Naive thymus-derived CD8-positive, alpha-beta T cell (primary cell): ENCODE results near the gene FASTKD1. TPM values are rescaled to one million over a fixed set of nuclear protein-coding genes. Genes with fewer than 3 reads are reported as not detected.
"Not testable (repeated sequence)": the region's sequence is repeated elsewhere in the genome, so short reads cannot be mapped to it uniquely, and the experiment has no call there.

Experiments
- ATAC-seq, 2 donors: fragments of 150-1000 bp; cut with Tn5 transposase in 1 of 2; sonication (Bioruptor Pico), chemical (Tn5 transposase) in 1 of 2; 1 replicate in 1 of 2; 2 replicates in 1 of 2; pipeline ENCODE4 v1.10.0; 2021; ENCODE audit warnings: mild to moderate bottlenecking in 2 of 2, moderate library complexity in 2 of 2
- POLR2A ChIA-PET: fragments of 350-600 bp; sonication (Branson Sonifier 250); formaldehyde crosslinking; loops from one replicate; lab custom pipeline; 2021; ENCODE audit warnings: antibody characterized with exemption; lab: Charles Lee
- DNase-seq, 10 donors: peaks; one replicate each; pipeline versions ENCODE4 v3.0.0 to v3.0.0-alpha.2; 2020 to 2022
- H3K27ac Mint-ChIP-seq, 10 donors: one replicate each; pipeline ENCODE4 v1.8.0; 2020 to 2022; ENCODE audit warnings: mild to moderate bottlenecking in 10 of 10, mixed read lengths in 10 of 10, moderate library complexity in 4 of 10, inconsistent platforms in 1 of 10
- H3K27me3 Mint-ChIP-seq, 5 donors: one replicate each; pipeline ENCODE4 v1.8.0; 2021 to 2022; ENCODE audit warnings: mixed read lengths in 5 of 5
- H3K36me3 Mint-ChIP-seq, 3 donors: one replicate each; pipeline ENCODE4 v1.8.0; 2020 to 2022; ENCODE audit warnings: mixed read lengths in 3 of 3, mild to moderate bottlenecking in 2 of 3, inconsistent platforms in 1 of 3
- H3K4me1 Mint-ChIP-seq, 4 donors: one replicate each; pipeline ENCODE4 v1.8.0; 2021 to 2022; ENCODE audit warnings: mixed read lengths in 4 of 4
- H3K4me3 Mint-ChIP-seq, 10 donors: one replicate each; pipeline ENCODE4 v1.8.0; 2020 to 2022; ENCODE audit warnings: mild to moderate bottlenecking in 10 of 10, mixed read lengths in 10 of 10, moderate library complexity in 6 of 10, inconsistent platforms in 1 of 10
- H3K9me3 Mint-ChIP-seq, 9 donors: one replicate each; pipeline ENCODE4 v1.8.0; 2020 to 2022; ENCODE audit warnings: mixed read lengths in 9 of 9, mild to moderate bottlenecking in 3 of 9, inconsistent platforms in 1 of 9, moderate library complexity in 1 of 9
- polyA plus RNA-seq, 3 donors: library from polyadenylated mRNA; unstranded; fragments of 300-500 nt; fragmentation: Illumina TruSeq; gene quantifications; one replicate each; pipeline ENCODE4 v1.2.3, GENCODE V29; 2021
- total RNA-seq, 8 experiments: library from RNA in 2 of 8; stranded (reverse) in 2 of 8; gene quantifications; one replicate each; pipeline ENCODE4 v1.2.3 and lab custom pipeline; 2021 to 2026

FASTKD1 gene
- total and polyA plus RNA-seq, 5 experiments from 2014 or later = 10.8 to 26.8 (median 17.3) TPM

GRCh38 chr2:169523681-169524080 lies 50.0 kb downstream of the FASTKD1 start:
- Mint-ChIP-seq H3K4me1 (no peaks in the 10 kb centered on the region), H3K4me3 (no peak overlapping the region), H3K27me3 (no peaks in the 10 kb centered on the region), H3K36me3 (peaks cover 0 to 6% (median 0%) of the 10 kb centered on the region in 3 donors), H3K27ac (no peak overlapping the region), H3K9me3 (no peaks in the 10 kb centered on the region)
- ATAC-seq (no peak), DNase-seq (no peak)
- POLR2A ChIA-PET = no interaction called here

DNA sequence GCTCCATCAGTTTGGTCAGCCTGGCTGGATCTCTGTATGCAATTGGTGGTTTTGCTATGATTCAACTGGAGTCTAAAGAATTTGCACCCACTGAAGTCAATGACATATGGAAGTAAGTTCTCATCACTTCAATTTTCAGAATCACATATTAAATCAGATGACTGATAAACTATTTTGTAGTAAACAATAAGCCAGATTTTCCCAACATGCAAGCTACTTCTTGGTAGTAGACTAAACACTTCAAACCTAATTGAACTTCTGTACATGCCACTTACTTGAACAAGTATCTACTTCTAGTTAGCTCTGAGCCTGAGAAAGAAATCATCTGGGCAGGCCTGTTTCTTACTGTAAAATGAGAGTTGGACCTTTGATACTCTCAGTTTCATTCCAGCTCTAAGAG lies 52.8 kb downstream of the FASTKD1 start:
- Mint-ChIP-seq H3K27me3 (no peaks in the 10 kb centered on the region), H3K36me3 (peaks cover 0 to 3% (median 0%) of the 10 kb centered on the region in 3 donors), H3K4me3 (no peak overlapping the region), H3K4me1 (no peaks in the 10 kb centered on the region), H3K9me3 (no peaks in the 10 kb centered on the region), H3K27ac (no peak overlapping the region)
- DNase-seq (no peak), ATAC-seq (no peak)
- POLR2A ChIA-PET = interaction anchor here (0.6 kb wide), 1 partner anchor 40 kb away, joined by 3 read pairs; no protein-coding TSS in a partner anchor

GRCh38 chr2:169516488-169516995 lies 57.1 kb downstream of the FASTKD1 start:
- H3K9me3 Mint-ChIP-seq, H3K36me3 Mint-ChIP-seq, H3K4me3 Mint-ChIP-seq, H3K4me1 Mint-ChIP-seq, POLR2A ChIA-PET, ATAC-seq, H3K27me3 Mint-ChIP-seq, H3K27ac Mint-ChIP-seq, DNase-seq: not testable (repeated sequence)

DNA sequence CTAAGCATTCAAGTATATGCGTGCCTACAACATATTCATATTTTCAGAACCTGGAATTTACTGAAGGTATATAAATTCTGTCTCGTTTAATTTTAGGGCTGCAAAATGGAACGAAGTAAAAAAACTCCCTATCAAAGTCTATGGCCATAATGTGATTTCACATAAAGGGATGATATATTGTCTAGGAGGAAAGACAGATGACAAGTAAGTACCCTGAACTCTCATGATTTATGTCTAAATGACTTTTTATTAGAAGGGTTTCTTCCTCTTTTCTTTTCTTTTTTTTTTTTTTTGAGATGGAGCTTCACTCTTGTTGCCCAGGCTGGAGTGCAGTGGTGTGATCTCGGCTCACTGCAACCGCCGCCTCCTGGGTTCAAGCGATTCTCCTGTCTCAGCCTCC lies 58.9 kb downstream of the FASTKD1 start:
- H3K36me3 Mint-ChIP-seq, H3K27me3 Mint-ChIP-seq, DNase-seq, H3K4me3 Mint-ChIP-seq, H3K27ac Mint-ChIP-seq, POLR2A ChIA-PET, H3K9me3 Mint-ChIP-seq, H3K4me1 Mint-ChIP-seq, ATAC-seq: not testable (repeated sequence)

- ATAC-seq (no peak), DNase-seq (no peak)
- Mint-ChIP-seq H3K4me3 (no peak overlapping the region), H3K36me3 (peaks cover 0 to 4% (median 0%) of the 10 kb centered on the region in 3 donors), H3K9me3 (no peaks in the 10 kb centered on the region), H3K27me3 (no peaks in the 10 kb centered on the region), H3K27ac (no peak overlapping the region), H3K4me1 (no peaks in the 10 kb centered on the region)
- POLR2A ChIA-PET = no interaction called here
Measured at GRCh38 chr2:169513926-169514325, 59.7 kb downstream of the FASTKD1 start.

GRCh38 chr2:169513094-169513493 lies 60.6 kb downstream of the FASTKD1 start:
- no peak overlapping the region for H3K27ac Mint-ChIP-seq
- POLR2A ChIA-PET = no interaction called here
- no peak for DNase-seq
- no peaks in the 10 kb centered on the region for H3K9me3 Mint-ChIP-seq
- no peaks in the 10 kb centered on the region for H3K4me1 Mint-ChIP-seq
- no peak overlapping the region for H3K4me3 Mint-ChIP-seq
- H3K27me3 Mint-ChIP-seq = no peaks in the 10 kb centered on the region
- ATAC-seq = no peak
- H3K36me3 Mint-ChIP-seq = peaks cover 0 to 4% (median 0%) of the 10 kb centered on the region in 3 donors

DNA sequence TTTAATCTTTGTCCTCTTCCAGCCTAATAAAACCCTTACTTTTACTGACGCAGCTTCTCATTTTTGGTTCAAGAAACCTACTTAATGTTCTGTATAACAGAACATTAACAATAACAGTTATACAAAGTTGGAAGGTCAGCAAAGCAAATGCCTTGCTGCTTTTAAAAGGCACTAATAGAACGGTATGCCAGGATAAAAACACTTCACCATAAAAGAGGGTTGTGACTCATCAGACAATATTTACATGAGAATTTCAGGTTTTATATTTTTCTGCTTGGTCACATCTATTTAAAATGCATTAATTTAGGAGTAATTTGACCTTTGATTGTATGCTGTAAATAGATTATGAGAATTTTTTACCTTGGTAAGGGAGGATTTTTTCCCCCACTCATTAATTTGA lies 61.1 kb downstream of the FASTKD1 start:
- Mint-ChIP-seq H3K9me3 (no peaks in the 10 kb centered on the region), H3K27ac (no peak overlapping the region), H3K4me3 (no peak overlapping the region), H3K36me3 (peaks cover 0 to 4% (median 0%) of the 10 kb centered on the region in 3 donors), H3K4me1 (no peaks in the 10 kb centered on the region), H3K27me3 (no peaks in the 10 kb centered on the region)
- ATAC-seq (no peak), DNase-seq (no peak)
- POLR2A ChIA-PET = no interaction called here

DNA sequence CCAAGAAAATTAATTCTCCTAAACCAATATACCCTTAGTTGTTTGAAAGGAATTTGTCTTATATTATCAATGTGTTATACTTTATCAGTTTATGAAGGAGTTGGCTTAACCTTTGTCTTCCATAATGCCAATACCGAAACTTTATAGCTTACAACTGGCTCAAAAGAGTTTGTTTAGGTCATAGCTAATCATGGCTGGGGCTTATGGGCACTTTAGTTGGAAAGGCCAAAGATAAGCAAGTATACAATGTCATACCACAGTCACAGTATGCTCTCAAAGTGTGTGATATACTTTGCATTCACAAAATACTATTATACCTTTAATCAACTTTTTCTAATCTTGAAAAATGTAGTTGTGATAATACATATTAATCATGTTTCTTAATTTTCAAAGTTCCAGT lies 61.8 kb downstream of the FASTKD1 start:
- DNase-seq (no peak), ATAC-seq (no peak)
- Mint-ChIP-seq H3K27ac (no peak overlapping the region), H3K4me1 (no peaks in the 10 kb centered on the region), H3K27me3 (no peaks in the 10 kb centered on the region), H3K36me3 (peaks cover 0 to 4% (median 0%) of the 10 kb centered on the region in 3 donors), H3K4me3 (no peak overlapping the region), H3K9me3 (no peaks in the 10 kb centered on the region)
- POLR2A ChIA-PET = no interaction called here

DNA sequence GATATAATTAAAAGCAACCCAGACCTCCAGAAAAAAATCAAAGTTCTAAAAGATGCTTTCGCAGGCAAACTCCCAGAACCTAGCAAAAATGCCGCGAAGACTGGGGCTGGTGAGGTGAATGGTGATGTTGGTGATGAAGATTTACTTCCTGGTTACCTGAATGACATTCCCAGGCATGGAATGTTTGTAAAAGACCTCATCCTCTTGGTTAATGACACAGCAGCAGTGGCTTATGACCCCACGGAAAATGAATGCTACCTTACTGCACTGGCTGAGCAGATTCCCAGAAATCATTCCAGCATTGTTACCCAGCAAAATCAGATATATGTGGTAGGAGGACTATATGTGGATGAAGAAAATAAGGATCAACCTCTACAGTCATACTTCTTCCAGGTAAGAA lies 63.2 kb downstream of the FASTKD1 start:
- no peaks in the 10 kb centered on the region for H3K9me3 Mint-ChIP-seq
- H3K4me1 Mint-ChIP-seq = no peaks in the 10 kb centered on the region
- H3K27ac Mint-ChIP-seq = no peak overlapping the region
- H3K27me3 Mint-ChIP-seq = no peaks in the 10 kb centered on the region
- POLR2A ChIA-PET = no interaction called here
- peaks cover 0 to 4% (median 0%) of the 10 kb centered on the region in 3 donors for H3K36me3 Mint-ChIP-seq
- no peak for ATAC-seq
- no peak overlapping the region for H3K4me3 Mint-ChIP-seq
- DNase-seq = no peak

DNA sequence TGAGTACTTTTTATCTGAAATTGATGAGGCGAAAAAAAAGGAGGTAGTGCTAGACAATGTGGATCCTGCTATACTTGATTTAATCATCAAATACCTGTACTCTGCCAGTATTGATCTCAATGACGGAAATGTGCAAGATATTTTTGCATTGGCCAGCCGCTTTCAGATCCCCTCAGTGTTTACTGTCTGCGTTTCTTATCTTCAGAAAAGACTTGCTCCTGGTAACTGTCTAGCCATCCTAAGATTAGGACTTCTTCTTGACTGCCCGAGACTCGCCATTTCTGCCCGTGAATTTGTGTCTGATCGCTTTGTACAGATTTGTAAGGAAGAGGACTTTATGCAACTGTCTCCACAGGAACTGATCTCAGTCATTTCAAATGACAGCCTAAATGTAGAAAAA lies 63.7 kb downstream of the FASTKD1 start:
- no peak for ATAC-seq
- Mint-ChIP-seq H3K27me3 (no peaks in the 10 kb centered on the region), H3K36me3 (peaks cover 0 to 4% (median 0%) of the 10 kb centered on the region in 3 donors), H3K4me3 (no peak overlapping the region), H3K9me3 (no peaks in the 10 kb centered on the region), H3K4me1 (no peaks in the 10 kb centered on the region), H3K27ac (no peak overlapping the region)
- POLR2A ChIA-PET = no interaction called here
- no peak for DNase-seq

DNA sequence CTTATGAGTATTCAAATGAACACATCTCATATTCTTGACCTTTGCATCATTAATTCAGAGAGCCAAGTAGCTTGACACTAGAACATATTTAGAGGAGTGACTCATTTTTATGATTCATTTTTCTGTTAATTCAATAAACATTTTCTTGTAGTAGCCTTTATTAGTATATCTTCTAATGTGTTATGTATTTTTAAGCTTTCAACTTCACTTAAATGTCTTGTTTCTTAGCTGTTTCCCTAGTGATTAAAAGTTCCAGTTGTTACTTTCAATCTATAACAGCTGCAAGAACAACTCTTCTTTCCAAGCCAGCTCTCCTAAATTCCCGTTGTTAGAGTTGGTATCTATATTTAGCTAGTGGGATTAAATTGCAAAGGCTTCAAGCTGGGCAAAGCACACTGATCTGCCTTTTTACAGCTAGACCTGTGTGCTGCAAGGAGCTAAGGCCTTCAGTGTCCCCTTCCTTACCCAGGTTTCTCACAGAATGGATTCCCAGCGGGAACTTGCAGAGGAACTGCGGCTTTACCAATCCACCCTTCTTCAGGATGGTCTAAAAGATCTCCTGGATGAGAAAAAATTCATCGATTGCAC lies 64.3 kb downstream of the FASTKD1 start, which contains the start of gene KLHL41:
KLHL41 (plus strand) TSS at position 405 of the 588 bp plus-strand sequence; CDS start at position 482, 77 bp downstream.
- Mint-ChIP-seq H3K27ac (no peak within 1 kb of the TSS), H3K9me3 (no peaks in the 10 kb centered on the region), H3K4me1 (no peaks in the 10 kb centered on the region), H3K4me3 (no peak within 1 kb of the TSS), H3K27me3 (no peaks in the 10 kb centered on the region), H3K36me3 (peaks cover 0 to 4% (median under 1%) of the 10 kb centered on the region in 3 donors)
- ATAC-seq = no peak
- POLR2A ChIA-PET = no interaction called here
- DNase-seq = no peak

DNA sequence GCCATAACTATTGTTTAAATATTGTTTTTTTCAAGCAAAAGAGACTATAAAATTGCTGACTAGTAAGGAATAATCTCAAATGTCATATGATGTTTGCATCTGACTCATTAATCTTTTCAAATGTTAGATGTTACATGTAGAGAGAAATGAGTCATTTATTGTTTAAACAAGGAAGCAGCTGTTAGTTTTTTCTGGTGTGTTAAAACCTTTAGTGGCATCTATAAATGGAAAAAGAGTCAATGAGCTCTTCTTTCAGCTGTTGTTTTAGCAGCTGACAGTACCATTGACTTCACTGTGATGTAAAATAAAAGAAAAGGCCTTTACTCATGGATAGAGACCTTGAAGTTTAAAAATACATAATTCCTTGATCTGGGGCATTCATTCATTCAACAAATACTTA lies 66.0 kb downstream of the FASTKD1 start:
- H3K9me3 Mint-ChIP-seq = no peaks in the 10 kb centered on the region
- POLR2A ChIA-PET = no interaction called here
- no peaks in the 10 kb centered on the region for H3K4me1 Mint-ChIP-seq
- DNase-seq = no peak
- no peaks in the 10 kb centered on the region for H3K27me3 Mint-ChIP-seq
- no peak overlapping the region for H3K4me3 Mint-ChIP-seq
- no peak overlapping the region for H3K27ac Mint-ChIP-seq
- ATAC-seq = no peak
- peaks cover 6 to 10% (median 9%) of the 10 kb centered on the region in 3 donors for H3K36me3 Mint-ChIP-seq

DNA sequence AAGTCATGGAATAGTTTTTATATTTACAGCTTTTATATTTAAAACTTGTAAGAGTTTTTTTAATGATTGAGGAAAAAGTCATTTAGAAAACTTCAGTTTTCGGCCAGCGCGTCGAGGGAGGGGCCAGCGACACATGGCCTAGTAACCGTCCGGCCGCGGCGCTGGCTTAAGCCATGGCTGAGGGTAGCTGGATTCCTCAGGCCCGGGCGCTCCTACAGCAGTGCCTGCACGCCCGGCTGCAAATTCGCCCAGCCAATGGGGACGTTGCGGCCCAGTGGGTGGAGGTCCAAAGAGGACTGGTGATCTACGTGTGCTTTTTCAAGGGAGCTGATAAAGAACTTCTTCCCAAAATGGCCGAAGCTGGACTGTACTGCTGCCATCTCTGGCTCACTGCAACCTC lies 69.0 kb downstream of the FASTKD1 start:
- Mint-ChIP-seq H3K4me3 (no peak overlapping the region), H3K4me1 (no peaks in the 10 kb centered on the region), H3K36me3 (peaks cover 6 to 9% (median 6%) of the 10 kb centered on the region in 3 donors), H3K9me3 (no peaks in the 10 kb centered on the region), H3K27ac (no peak overlapping the region), H3K27me3 (no peaks in the 10 kb centered on the region)
- no peak for ATAC-seq
- DNase-seq = no peak
- POLR2A ChIA-PET = no interaction called here
